HEK293 (cell line): ENCODE data around the gene GNB5.

ENCODE experiments used
- BCL11A ChIP-seq: fragments of 450-650 bp; formaldehyde crosslinking; IDR thresholded peaks from 2 replicates; pipeline ENCODE4 v1.5.1; 2016; ENCODE audit warnings: low read depth, missing biosample characterization, missing genetic modification characterization
- BCL11B ChIP-seq: fragments of 450-650 bp; formaldehyde crosslinking; IDR thresholded peaks from 2 replicates; pipeline ENCODE4 v1.5.1; 2016; ENCODE audit warnings: low read depth, missing biosample characterization, missing genetic modification characterization
- CTCF ChIP-seq: fragments of 450-650 bp; formaldehyde crosslinking; IDR thresholded peaks from 2 replicates; pipeline ENCODE4 v1.5.1; 2016; ENCODE audit warnings: missing biosample characterization, missing genetic modification characterization
- HOXA7 ChIP-seq: sonication (generic); formaldehyde crosslinking; IDR thresholded peaks from 2 replicates; pipeline ENCODE4 v1.8.1; 2022; ENCODE audit warnings: missing genetic modification reagents, borderline replicate concordance
- KLF17 ChIP-seq: fragments of 450-650 bp; formaldehyde crosslinking; IDR thresholded peaks from 2 replicates; pipeline ENCODE4 v1.5.1; 2016; ENCODE audit warnings: missing biosample characterization, missing genetic modification characterization
- PATZ1 ChIP-seq: fragments of 450-650 bp; formaldehyde crosslinking; IDR thresholded peaks from 2 replicates; pipeline ENCODE4 v1.5.1; 2016; ENCODE audit warnings: missing biosample characterization, missing genetic modification characterization
- TCF7L2 ChIP-seq: IDR thresholded peaks from 2 replicates; pipeline ENCODE4 v1.6.1; 2011; ENCODE audit warnings: low read depth, mild to moderate bottlenecking, inconsistent platforms, low read length, moderate library complexity, borderline replicate concordance
- YY1 ChIP-seq: fragments of 450-650 bp; formaldehyde crosslinking; IDR thresholded peaks from 2 replicates; pipeline ENCODE4 v1.5.1; 2018; ENCODE audit warnings: missing biosample characterization, missing genetic modification characterization
- ZBTB26 ChIP-seq: fragments of 450-650 bp; formaldehyde crosslinking; optimal IDR thresholded peaks from 2 replicates; pipeline ENCODE3; 2016; ENCODE audit warnings: missing biosample characterization, mild to moderate bottlenecking, missing genetic modification characterization
- ZBTB44 ChIP-seq: fragments of 450-650 bp; IDR thresholded peaks from 2 replicates; pipeline ENCODE4 v1.5.1; 2018; ENCODE audit warnings: missing biosample characterization, mild to moderate bottlenecking, missing genetic modification characterization
- ZNF366 ChIP-seq: fragments of 450-650 bp; formaldehyde crosslinking; conservative IDR thresholded peaks from 2 replicates; pipeline ENCODE4 v1.5.1; 2016; ENCODE audit warnings: missing biosample characterization, missing genetic modification characterization
- ZNF558 ChIP-seq: fragments of 450-650 bp; formaldehyde crosslinking; IDR thresholded peaks from 2 replicates; pipeline ENCODE4 v1.5.1; 2016; ENCODE audit warnings: missing biosample characterization, missing genetic modification characterization
- ZNF639 ChIP-seq: fragments of 450-650 bp; formaldehyde crosslinking; IDR thresholded peaks from 2 replicates; pipeline ENCODE4 v1.5.1; 2016; ENCODE audit warnings: missing biosample characterization, missing genetic modification characterization

GRCh38 chr15:52217186-52217585 lies 26.0 kb upstream of the GNB5 start:
- TF ChIP-seq CTCF (tag by site-specific recombination), result no peak
- TF ChIP-seq YY1 (tag by site-specific recombination), result no peak
- no peak for TF ChIP-seq KLF17 (tag by site-specific recombination)
- no peak for TF ChIP-seq PATZ1 (tag by site-specific recombination)
- no peak for TF ChIP-seq TCF7L2
- TF ChIP-seq BCL11B (tag by site-specific recombination), result no peak
- no peak for TF ChIP-seq HOXA7 (CRISPR knock-in tag)
- TF ChIP-seq ZBTB26 (tag by site-specific recombination), result no peak
- no peak for TF ChIP-seq BCL11A
- TF ChIP-seq ZNF558 (tag by site-specific recombination), result no peak
- TF ChIP-seq ZNF366 (tag by site-specific recombination), result no peak
- no peak for TF ChIP-seq ZNF639 (tag by site-specific recombination)
- no peak for TF ChIP-seq ZBTB44 (tag by site-specific recombination)
